Activated effector memory CD4-positive, alpha-beta T cell treated with Interleukin-2 at 50 U/mL for 16 hours (primary cell): ENCODE results near the gene FIGN.

Source experiments
- DNase-seq: peaks from one replicate; pipeline ENCODE4 v3.0.0-alpha.2; 2020

The FIGN gene, protein sequence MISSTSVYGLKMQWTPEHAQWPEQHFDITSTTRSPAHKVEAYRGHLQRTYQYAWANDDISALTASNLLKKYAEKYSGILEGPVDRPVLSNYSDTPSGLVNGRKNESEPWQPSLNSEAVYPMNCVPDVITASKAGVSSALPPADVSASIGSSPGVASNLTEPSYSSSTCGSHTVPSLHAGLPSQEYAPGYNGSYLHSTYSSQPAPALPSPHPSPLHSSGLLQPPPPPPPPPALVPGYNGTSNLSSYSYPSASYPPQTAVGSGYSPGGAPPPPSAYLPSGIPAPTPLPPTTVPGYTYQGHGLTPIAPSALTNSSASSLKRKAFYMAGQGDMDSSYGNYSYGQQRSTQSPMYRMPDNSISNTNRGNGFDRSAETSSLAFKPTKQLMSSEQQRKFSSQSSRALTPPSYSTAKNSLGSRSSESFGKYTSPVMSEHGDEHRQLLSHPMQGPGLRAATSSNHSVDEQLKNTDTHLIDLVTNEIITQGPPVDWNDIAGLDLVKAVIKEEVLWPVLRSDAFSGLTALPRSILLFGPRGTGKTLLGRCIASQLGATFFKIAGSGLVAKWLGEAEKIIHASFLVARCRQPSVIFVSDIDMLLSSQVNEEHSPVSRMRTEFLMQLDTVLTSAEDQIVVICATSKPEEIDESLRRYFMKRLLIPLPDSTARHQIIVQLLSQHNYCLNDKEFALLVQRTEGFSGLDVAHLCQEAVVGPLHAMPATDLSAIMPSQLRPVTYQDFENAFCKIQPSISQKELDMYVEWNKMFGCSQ

DNA sequence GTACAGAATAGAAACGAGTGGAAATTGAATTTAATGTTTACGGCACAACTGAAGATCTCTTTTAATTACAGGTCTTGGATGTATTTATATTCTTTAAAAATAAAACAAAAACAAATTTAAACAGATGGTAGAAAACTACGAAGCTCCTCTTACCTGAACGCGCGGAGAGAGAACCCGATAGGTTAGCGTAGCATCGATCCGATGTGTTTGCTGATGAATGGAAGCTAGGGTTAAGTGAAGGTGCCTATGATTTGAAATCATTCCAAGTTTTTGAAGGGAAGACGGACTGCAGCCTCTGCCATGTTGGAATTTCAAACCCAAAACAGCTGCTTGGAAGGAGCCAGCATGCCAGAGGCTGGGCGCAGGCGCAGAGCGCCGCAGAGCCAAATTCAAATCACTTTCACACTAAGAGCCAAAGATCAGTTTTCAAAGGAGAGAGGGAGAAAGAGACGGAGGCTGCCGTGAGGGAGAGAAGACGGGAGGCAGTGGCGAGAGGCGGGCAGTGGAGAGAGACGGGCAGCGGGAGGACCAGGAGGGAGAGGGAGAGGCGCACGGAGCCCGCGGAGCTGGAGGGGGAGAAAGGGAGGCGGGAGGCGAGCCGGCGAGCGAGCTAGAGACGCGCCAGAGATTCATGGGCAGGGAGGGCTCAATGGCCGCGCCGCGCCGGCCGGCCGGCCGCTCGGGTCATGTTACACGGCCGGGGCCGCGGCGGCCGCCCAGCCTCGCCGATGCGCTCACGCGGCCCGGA, at the start of gene FIGN:
TSS of gene FIGN (minus strand) at position 324 of the 748 bp plus-strand sequence. CDS start 1,081 bp downstream, outside the sequence.
- no peak for DNase-seq

- no peak for DNase-seq
Measured at GRCh38 chr2:163785162-163785561, 49.4 kb upstream of the FIGN start.

- no peak for DNase-seq
Measured at GRCh38 chr2:163779970-163780597, 44.3 kb upstream of the FIGN start.

- no peak for DNase-seq
Measured at GRCh38 chr2:163778045-163778781, 42.4 kb upstream of the FIGN start.

- DNase-seq = no peak
Measured at GRCh38 chr2:163775304-163775703, 39.5 kb upstream of the FIGN start.

- no peak for DNase-seq
Measured at GRCh38 chr2:163774862-163775261, 39.1 kb upstream of the FIGN start.

DNA sequence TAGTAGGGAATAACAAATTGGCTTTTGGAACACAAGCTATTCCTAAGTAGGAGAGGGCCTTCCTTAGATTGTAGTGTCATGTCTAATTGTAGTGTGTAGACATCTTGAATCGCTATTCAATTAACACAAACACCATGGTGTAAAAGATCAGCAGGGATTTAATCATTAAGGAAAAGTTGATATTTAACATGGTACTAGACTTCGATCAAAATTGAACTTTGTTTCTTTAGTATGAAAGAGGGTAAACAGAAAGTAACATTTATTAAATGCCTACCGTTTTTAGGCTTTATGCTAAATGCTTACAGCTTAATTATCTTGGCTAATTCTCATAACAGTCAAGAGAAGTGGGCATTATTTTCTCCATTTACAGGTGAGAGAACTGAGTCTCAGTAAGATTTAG, 37.5 kb upstream of the FIGN start:
- DNase-seq = no peak

GRCh38 chr2:163771596-163771995, 35.8 kb upstream of the FIGN start:
- no peak for DNase-seq

DNA sequence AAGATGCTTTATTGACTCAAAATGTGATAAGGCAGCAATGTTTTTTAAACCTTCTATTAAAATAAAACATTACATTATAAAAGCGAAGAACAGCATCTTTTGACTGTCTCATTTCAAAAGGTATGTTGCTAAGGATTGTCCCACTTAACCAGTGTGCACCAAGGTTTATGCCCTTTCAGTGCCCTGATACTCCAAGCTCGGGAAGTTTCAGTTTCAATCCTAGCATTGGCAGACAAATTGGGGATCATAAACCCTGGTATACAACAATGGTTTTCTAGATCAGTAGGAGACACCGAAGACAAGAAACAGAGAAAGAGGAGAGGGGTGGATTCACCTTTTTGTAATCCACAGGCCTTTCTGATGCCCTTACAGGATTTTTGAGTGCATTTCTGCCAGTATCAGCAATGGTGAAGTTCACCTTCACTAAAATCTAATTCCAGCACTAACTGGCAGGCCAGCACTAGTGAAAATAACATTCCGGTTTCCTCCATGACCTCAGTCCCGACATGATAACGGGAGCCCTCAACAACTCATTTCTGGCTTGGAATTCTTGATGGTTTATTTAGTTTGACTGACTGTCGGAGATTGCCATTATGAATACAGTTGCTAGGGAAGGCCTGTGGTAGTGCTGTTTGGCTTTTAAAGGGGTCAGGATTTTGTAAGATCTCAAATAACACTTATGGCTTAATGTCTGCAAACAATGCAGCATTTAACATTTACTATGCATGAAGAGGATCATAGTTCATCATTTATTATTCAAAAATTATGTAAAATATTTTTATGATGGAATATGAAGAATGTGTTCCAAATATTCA, 33.3 kb upstream of the FIGN start:
- no peak for DNase-seq

- DNase-seq = no peak
Measured at GRCh38 chr2:163767097-163767496, 31.3 kb upstream of the FIGN start.

- DNase-seq = no peak
Measured at GRCh38 chr2:163764566-163764965, 28.8 kb upstream of the FIGN start.

GRCh38 chr2:163759013-163759412, 23.2 kb upstream of the FIGN start:
- DNase-seq = no peak

DNA sequence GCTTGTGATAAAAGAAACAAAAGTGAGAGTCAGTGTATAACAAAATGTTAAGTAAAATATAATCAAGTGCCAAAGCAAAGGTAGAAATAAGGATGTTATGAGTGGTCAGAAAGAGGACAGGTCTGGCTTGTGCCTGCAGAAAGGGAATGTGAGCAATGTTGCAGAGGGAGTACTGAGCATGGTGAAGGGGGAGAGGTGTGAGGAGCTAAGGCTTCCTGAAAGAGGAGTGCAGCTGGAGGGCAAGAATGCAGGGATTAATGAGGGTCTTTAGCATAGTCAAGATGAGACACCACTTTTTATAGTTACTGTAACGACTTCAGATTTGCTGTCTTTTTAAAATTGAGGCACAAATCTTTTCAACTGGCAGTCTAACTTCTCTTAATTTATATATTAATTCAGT, 22.0 kb upstream of the FIGN start:
- no peak for DNase-seq

DNA sequence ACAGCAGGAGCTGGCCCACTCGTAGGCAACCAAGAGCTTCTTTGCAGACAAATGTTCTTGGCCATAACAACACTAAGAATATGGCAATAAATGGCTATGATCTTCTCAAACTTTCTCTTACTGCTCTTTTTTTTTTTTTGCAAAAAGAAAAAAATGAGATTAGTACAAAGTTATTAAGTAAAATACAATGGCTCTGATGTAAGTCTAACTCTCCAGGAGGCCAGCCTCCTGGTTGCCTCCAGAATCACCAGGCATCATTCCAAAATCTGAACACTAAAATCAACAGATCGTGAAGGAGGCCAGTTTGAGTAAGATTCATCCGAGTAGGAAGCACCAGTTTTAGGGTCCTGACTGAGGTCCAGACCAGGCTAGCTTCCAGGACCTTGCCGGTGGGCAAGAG, 20.8 kb upstream of the FIGN start:
- DNase-seq = no peak

DNA sequence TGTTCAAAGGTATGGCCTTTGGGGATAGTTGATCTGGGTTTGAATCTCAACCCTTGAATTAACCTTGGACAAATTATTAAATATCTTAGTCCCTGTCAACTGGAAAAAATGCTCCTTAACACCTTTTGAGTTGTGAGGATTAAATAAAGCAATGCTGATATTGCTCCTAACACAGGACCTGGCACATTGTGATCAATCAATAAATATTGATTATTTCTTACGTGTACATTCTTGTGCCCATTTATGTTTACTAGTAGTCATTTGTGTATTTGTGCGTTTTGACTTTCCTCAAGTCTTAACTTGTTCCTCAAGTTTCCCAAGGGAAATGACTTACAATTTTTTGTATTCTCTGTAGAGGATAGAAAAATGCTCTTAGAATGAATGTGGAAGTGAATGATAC, 19.6 kb upstream of the FIGN start:
- DNase-seq = no peak

GRCh38 chr2:163753726-163754125, 17.9 kb upstream of the FIGN start:
- no peak for DNase-seq

GRCh38 chr2:163752267-163752666, 16.5 kb upstream of the FIGN start:
- no peak for DNase-seq

GRCh38 chr2:163751696-163752095, 15.9 kb upstream of the FIGN start:
- no peak for DNase-seq

- no peak for DNase-seq
Measured at GRCh38 chr2:163748420-163748819, 12.6 kb upstream of the FIGN start.

GRCh38 chr2:163741435-163741834, 5.6 kb upstream of the FIGN start:
- DNase-seq = no peak

DNA sequence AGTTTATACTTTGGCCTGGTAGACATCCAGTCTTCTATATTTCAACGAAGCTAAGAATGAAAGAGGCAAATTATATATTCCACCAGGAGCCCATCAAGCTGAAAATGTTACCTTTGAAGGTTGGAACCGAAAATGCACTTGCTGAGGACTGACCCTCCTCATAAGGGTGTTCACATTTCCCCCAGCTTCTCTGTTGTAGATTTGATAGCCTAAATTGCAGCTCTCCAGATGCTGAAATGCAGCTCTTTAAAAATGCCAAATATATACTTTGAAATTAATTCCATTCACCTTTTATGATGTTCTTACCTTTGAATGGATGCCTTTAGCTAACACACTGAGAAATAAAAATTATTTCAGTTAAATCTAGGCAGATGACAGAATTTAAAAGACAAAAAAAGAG, 1.8 kb upstream of the FIGN start:
- DNase-seq = no peak

DNA sequence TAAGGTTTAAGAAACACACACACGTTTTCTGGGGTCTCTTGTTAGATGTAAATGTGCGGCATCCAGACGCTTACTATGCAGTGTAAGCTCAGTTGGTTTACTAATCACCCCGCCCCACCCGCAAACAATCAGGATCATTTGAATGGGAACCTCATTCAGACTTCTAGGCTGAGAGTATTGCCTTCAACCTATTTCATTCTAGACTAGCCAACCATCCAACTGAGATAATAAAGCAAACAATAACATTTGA, 1.3 kb upstream of the FIGN start:
- DNase-seq = no peak
